CD4-positive, alpha-beta memory T cell (primary cell): ENCODE measurements around the gene BIRC7. TPM values are rescaled to one million over a fixed set of nuclear protein-coding genes. Genes with fewer than 3 reads are reported as not detected.
A peak's percentile ranks its signal among the peaks of the same experiment; 100 is the strongest.

Experiments
- CTCF ChIA-PET: fragments of 350-600 bp; sonication (Branson Sonifier 250); formaldehyde crosslinking; loops from one replicate; lab custom pipeline; 2021; ENCODE audit warnings: inconsistent platforms; ENCODE audit not compliant: partially characterized antibody; lab: Charles Lee
- POLR2A ChIA-PET: fragments of 350-600 bp; sonication (Branson Sonifier 250); formaldehyde crosslinking; loops from one replicate; lab custom pipeline; 2021; ENCODE audit not compliant: partially characterized antibody; lab: Charles Lee
- DNase-seq, 5 donors: peaks; one replicate each; pipeline versions ENCODE4 v3.0.0 to v3.0.0-alpha.2; 2020 to 2022; ENCODE audit warnings: mixed read lengths in 1 of 5
- H3K27ac ChIP-seq: one replicate; pipeline ENCODE4 v1.7.0; 2013; ENCODE audit warnings: low read depth, low read length
- H3K27me3 ChIP-seq: 2 replicates; pipeline ENCODE4 v1.7.0; 2013; ENCODE audit warnings: mild to moderate bottlenecking, low read length, moderate library complexity; ENCODE audit not compliant: insufficient read depth
- H3K36me3 ChIP-seq: 2 replicates; pipeline ENCODE4 v1.7.0; 2013; ENCODE audit warnings: mild to moderate bottlenecking, low read length, moderate library complexity; ENCODE audit not compliant: insufficient read depth
- H3K4me1 ChIP-seq: 2 replicates; pipeline ENCODE4 v1.7.0; 2013; ENCODE audit warnings: mild to moderate bottlenecking, low read length, moderate library complexity; ENCODE audit not compliant: insufficient read depth
- H3K4me3 ChIP-seq, 2 donors: one replicate each; pipeline ENCODE4 v1.7.0; 2013; ENCODE audit warnings: low read length in 2 of 2, mild to moderate bottlenecking in 1 of 2
- H3K9me3 ChIP-seq, 2 donors: one replicate each; pipeline ENCODE4 v1.7.0; 2013; ENCODE audit warnings: low read length in 2 of 2, control low read depth in 1 of 2; ENCODE audit not compliant: control insufficient read depth in 1 of 2
- H3K27ac Mint-ChIP-seq, 7 donors: one replicate each; pipeline ENCODE4 v1.8.0; 2020 to 2021; ENCODE audit warnings: mixed read lengths in 7 of 7, mild to moderate bottlenecking in 6 of 7, inconsistent platforms in 3 of 7, moderate library complexity in 3 of 7
- H3K27me3 Mint-ChIP-seq, 2 donors: one replicate each; pipeline ENCODE4 v1.8.0; 2020 to 2021; ENCODE audit warnings: mixed read lengths in 2 of 2
- H3K36me3 Mint-ChIP-seq, 2 donors: one replicate each; pipeline ENCODE4 v1.8.0; 2020 to 2021; ENCODE audit warnings: mixed read lengths in 2 of 2, inconsistent platforms in 1 of 2, mild to moderate bottlenecking in 1 of 2
- H3K4me1 Mint-ChIP-seq, 4 donors: one replicate each; pipeline ENCODE4 v1.8.0; 2020 to 2021; ENCODE audit warnings: mixed read lengths in 4 of 4, mild to moderate bottlenecking in 1 of 4
- H3K4me3 Mint-ChIP-seq, 8 donors: one replicate each; pipeline ENCODE4 v1.8.0; 2020 to 2021; ENCODE audit warnings: mixed read lengths in 8 of 8, mild to moderate bottlenecking in 7 of 8, moderate library complexity in 6 of 8, inconsistent platforms in 3 of 8
- H3K9me3 Mint-ChIP-seq, 8 donors: one replicate each; pipeline ENCODE4 v1.8.0; 2020 to 2021; ENCODE audit warnings: mixed read lengths in 8 of 8, mild to moderate bottlenecking in 5 of 8, inconsistent platforms in 3 of 8, moderate library complexity in 1 of 8
- intact Hi-C: fragments of 100-400 bp; cut with micrococcal nuclease; formaldehyde crosslinking; loops from one replicate; pipeline ENCODE4 v1.15.1; 2023
- polyA plus RNA-seq, 2 donors: library from polyadenylated mRNA; unstranded; fragments of 300-500 nt; fragmentation: Illumina TruSeq; gene quantifications; one replicate each; pipeline ENCODE4 v1.2.3, GENCODE V29; 2021
- total RNA-seq, 2 experiments: library from RNA; stranded (reverse); gene quantifications; one replicate each; pipeline ENCODE4 v1.2.3, GENCODE V29; 2021

BIRC7 gene
- total and polyA plus RNA-seq, 4 experiments from 2014 or later: not detected

DNA sequence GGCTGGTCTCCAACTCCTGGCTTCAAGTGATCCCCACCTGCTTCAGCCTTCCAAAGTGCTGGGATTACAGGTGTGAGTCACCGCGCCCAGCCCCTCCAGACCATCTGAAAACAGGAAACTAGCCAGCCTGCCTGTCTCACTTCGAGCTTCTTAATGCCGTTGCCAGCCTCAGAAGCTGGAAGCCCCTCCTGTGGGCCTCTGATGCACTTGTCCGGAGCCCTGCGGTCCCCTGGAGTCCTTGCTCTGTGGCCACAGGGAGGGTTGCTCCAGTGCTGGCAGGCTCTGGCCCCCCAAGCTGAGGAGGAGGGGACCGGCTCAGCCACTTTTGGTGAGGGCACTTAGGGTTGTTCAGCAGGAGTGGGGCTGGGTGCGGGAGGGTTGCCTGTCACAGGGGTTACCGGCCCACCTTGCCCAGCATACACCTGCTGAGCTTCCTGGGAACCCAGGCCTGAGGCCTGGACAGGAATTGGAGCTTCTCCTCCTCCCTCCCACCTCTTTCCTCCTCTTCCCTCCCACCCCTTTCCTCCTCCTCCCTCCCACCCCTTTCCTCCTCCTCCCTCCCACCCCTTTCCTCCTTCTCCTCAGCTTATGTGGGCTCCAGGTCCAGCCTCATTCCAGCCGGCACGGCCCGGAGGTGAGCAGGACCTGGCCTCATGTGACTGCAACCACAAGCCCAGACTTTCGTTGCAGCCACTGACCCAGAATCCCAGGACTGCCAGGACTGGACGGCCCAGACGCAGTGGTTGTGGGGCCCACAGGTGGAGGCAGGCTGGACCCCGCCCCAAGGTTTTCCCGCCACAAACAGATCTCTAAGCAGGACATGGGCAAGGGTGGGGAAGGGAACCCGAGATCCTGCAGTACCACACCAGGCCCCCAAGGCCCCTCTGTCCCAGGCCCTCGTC, 9.4 kb upstream of the BIRC7 start:
- H3K27me3 ChIP-seq: peaks cover 15% of the 10 kb centered on the region
- H3K27ac ChIP-seq: no peak overlapping the region
- no peaks in the 10 kb centered on the region for H3K4me1 ChIP-seq
- H3K4me3 ChIP-seq: no peak overlapping the region
- H3K27me3 Mint-ChIP-seq: peaks cover 12 to 23% of the 10 kb centered on the region in 2 donors
- H3K27ac Mint-ChIP-seq: no peak overlapping the region
- DNase-seq: peak in 1 of 5 donors; percentile 16
- ChIA-PET CTCF (interaction anchor here (4.8 kb wide), 1 partner anchor 14 kb away, joined by 64 read pairs; the partner anchor contains the start of gene YTHDF1), POLR2A (no interaction called here)
- intact Hi-C loops: no loop called here
- peaks cover 0 to 2% (median 0%) of the 10 kb centered on the region in 8 donors for H3K9me3 Mint-ChIP-seq
- no peak overlapping the region for H3K4me3 Mint-ChIP-seq
- no peaks in the 10 kb centered on the region for H3K36me3 ChIP-seq
- no peaks in the 10 kb centered on the region for H3K36me3 Mint-ChIP-seq
- H3K4me1 Mint-ChIP-seq: no peaks in the 10 kb centered on the region
- no peaks in the 10 kb centered on the region for H3K9me3 ChIP-seq

DNA sequence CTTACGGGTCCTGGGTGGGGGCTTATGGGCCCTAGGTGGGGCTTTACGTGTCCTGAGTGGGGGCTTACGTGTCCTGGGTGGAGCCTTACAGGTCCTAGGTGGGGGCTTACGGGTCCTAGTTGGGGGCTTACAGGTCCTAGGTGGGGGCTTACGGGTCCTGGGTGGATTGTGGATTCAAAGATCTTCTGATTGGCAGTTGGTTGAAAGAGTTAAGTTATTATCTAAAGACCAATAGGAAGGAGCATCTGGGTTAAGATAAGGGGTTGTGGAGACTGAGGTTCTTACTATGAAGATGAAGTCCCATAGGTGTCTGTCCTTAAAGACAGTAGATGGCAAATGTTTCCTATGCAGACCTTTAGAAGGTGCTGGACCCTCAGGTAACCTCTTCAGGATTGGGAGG, 8.4 kb upstream of the BIRC7 start:
- DNase-seq: peak in 1 of 5 donors; percentile 2
- no peak overlapping the region for H3K4me3 ChIP-seq
- no peaks in the 10 kb centered on the region for H3K36me3 Mint-ChIP-seq
- peaks cover 0 to 4% (median 0%) of the 10 kb centered on the region in 4 donors for H3K4me1 Mint-ChIP-seq
- H3K27me3 ChIP-seq: peaks cover 15% of the 10 kb centered on the region
- H3K4me3 Mint-ChIP-seq: no peak overlapping the region
- H3K27me3 Mint-ChIP-seq: peaks cover 16 to 32% of the 10 kb centered on the region in 2 donors
- peaks cover 0 to 2% (median 0%) of the 10 kb centered on the region in 8 donors for H3K9me3 Mint-ChIP-seq
- no peak overlapping the region for H3K27ac ChIP-seq
- ChIA-PET POLR2A (no interaction called here), CTCF (no interaction called here)
- H3K36me3 ChIP-seq: no peaks in the 10 kb centered on the region
- no peak overlapping the region for H3K27ac Mint-ChIP-seq
- no peaks in the 10 kb centered on the region for H3K9me3 ChIP-seq
- intact Hi-C loops: no loop called here
- H3K4me1 ChIP-seq: no peaks in the 10 kb centered on the region

DNA sequence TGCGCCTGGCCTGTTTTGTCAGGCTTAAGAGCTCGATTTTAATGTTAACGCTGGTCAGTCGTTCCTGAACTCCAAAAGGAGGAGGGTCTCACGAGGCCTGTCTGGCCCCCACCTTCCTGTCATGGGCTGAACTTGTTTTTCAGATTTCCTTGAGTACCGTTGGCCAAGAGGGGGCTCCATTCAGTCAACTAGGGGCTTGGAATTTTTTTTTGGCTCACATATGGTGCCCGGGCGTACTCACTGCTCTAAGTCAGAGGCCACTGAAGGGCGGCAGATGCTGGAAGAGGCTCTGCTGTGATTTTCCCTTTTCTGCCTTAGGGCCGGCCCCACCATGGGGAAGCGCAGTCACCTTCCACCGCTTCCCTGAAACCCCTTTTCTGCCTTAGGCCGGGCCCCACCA, 6.9 kb upstream of the BIRC7 start:
- Histone ChIP-seq H3K27ac (no peak overlapping the region), H3K9me3 (no peaks in the 10 kb centered on the region), H3K4me3 (no peak overlapping the region), H3K4me1 (no peaks in the 10 kb centered on the region), H3K27me3 (peaks cover 15% of the 10 kb centered on the region), H3K36me3 (no peaks in the 10 kb centered on the region)
- Mint-ChIP-seq H3K9me3 (no peaks in the 10 kb centered on the region), H3K27me3 (peaks cover 19 to 35% of the 10 kb centered on the region in 2 donors), H3K4me3 (no peak overlapping the region), H3K4me1 (peaks cover 0 to 4% (median 0%) of the 10 kb centered on the region in 4 donors), H3K27ac (no peak overlapping the region), H3K36me3 (no peaks in the 10 kb centered on the region)
- peak in 1 of 5 donors; percentile 17 for DNase-seq
- intact Hi-C loops: no loop called here
- ChIA-PET CTCF (interaction anchor here (0.8 kb wide), 1 partner anchor 10 kb away, joined by 3 read pairs; no protein-coding TSS in a partner anchor), POLR2A (no interaction called here)

GRCh38 chr20:63230800-63231268, 4.9 kb upstream of the BIRC7 start:
- peaks cover 0 to 16% (median 0%) of the 10 kb centered on the region in 4 donors for H3K4me1 Mint-ChIP-seq
- peaks cover 19 to 38% of the 10 kb centered on the region in 2 donors for H3K27me3 Mint-ChIP-seq
- H3K36me3 Mint-ChIP-seq: no peaks in the 10 kb centered on the region
- POLR2A ChIA-PET: no interaction called here
- H3K27ac ChIP-seq: no peak overlapping the region
- intact Hi-C loops: no loop called here
- no peak overlapping the region for H3K27ac Mint-ChIP-seq
- H3K27me3 ChIP-seq: peaks cover 15% of the 10 kb centered on the region
- H3K4me3 Mint-ChIP-seq: no peak overlapping the region
- no peaks in the 10 kb centered on the region for H3K9me3 ChIP-seq
- no peaks in the 10 kb centered on the region for H3K36me3 ChIP-seq
- CTCF ChIA-PET: no interaction called here
- no peaks in the 10 kb centered on the region for H3K9me3 Mint-ChIP-seq
- H3K4me1 ChIP-seq: no peaks in the 10 kb centered on the region
- no peak overlapping the region for H3K4me3 ChIP-seq
- peak in 1 of 5 donors; percentile 19 for DNase-seq

DNA sequence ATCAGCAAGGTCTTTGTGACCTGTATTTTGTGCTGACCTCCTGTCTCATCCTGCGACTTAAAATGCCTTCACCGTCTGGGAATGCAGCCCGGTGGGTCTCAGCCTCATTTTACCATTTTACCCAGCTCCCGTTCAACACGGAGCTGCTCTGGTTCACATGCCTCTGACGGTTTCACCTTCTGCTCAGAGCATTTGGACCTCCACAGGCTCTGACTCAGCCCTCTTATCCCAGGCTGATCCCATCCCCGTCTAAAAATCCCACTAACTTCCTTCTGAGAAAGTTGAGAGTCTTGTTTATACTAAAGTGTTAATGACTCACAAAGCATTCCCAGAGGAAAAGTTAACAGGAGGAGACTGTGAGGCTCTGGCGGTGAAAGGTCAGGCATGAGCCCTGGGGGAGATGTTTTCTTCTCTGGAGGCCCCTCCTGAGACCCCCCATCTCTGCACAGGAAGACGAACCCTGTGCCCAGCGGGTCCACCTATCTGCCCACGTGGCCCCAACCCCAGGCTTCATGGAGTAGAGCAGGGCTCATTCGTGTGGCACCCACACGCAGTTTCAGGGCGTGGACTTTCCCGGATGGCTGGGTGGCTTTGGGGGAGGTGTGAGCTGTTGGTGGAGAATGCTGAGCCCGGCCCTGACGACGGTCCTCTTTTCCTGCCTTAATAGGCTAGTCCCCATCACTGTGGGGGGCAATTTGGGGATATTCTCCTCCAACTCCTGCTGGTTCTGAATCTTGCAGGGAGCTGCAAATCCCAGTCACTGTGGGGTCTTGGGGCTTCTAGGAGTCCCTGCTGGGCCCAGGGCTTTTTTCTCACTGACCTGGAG, 3.3 kb upstream of the BIRC7 start:
- POLR2A ChIA-PET: no interaction called here
- Histone ChIP-seq H3K4me3 (no peak overlapping the region), H3K27ac (no peak overlapping the region), H3K4me1 (no peaks in the 10 kb centered on the region), H3K27me3 (peaks cover 15% of the 10 kb centered on the region), H3K9me3 (no peaks in the 10 kb centered on the region), H3K36me3 (no peaks in the 10 kb centered on the region)
- Mint-ChIP-seq H3K9me3 (no peaks in the 10 kb centered on the region), H3K4me3 (no peak overlapping the region), H3K36me3 (no peaks in the 10 kb centered on the region), H3K4me1 (peaks cover 0 to 19% (median 0%) of the 10 kb centered on the region in 4 donors), H3K27ac (peak overlapping the region in 1 of 7 donors; percentile 41), H3K27me3 (peaks cover 19 to 36% of the 10 kb centered on the region in 2 donors)
- CTCF ChIA-PET: interaction anchor here (6.1 kb wide), 1 partner anchor 8 kb away, joined by 33 read pairs; no protein-coding TSS in a partner anchor
- intact Hi-C loops: no loop called here
- DNase-seq: peak in 1 of 5 donors; percentile 4

DNA sequence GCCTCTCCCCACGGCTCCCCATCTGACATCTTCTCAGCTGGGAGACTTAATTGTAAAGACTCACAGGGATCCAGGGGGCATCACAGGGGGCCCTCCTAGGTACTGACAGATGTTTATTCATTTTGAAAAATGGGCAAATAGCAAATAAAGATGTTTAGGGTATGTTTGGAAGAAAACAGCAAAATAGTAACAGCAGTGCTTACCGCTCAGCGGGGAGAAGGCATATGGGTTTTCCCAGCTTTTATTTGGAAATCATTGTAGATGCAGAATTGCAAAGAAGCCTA, 2.7 kb upstream of the BIRC7 start:
- Mint-ChIP-seq H3K4me1 (peaks cover 0 to 19% (median 0%) of the 10 kb centered on the region in 4 donors), H3K4me3 (no peak overlapping the region), H3K36me3 (no peaks in the 10 kb centered on the region), H3K27me3 (peaks cover 19 to 35% of the 10 kb centered on the region in 2 donors), H3K27ac (no peak overlapping the region), H3K9me3 (no peaks in the 10 kb centered on the region)
- ChIA-PET POLR2A (no interaction called here), CTCF (interaction anchor here (6.1 kb wide), 1 partner anchor 9 kb away, joined by 33 read pairs; no protein-coding TSS in a partner anchor)
- H3K36me3 ChIP-seq: no peaks in the 10 kb centered on the region
- no peaks in the 10 kb centered on the region for H3K4me1 ChIP-seq
- no peak overlapping the region for H3K27ac ChIP-seq
- H3K9me3 ChIP-seq: no peaks in the 10 kb centered on the region
- peak in 1 of 5 donors; percentile 18 for DNase-seq
- H3K4me3 ChIP-seq: no peak overlapping the region
- intact Hi-C loops: no loop called here
- peaks cover 15% of the 10 kb centered on the region for H3K27me3 ChIP-seq

GRCh38 chr20:63233924-63234323, 1.8 kb upstream of the BIRC7 start:
- ChIA-PET CTCF (interaction anchor here (6.1 kb wide), 1 partner anchor 10 kb away, joined by 33 read pairs; no protein-coding TSS in a partner anchor), POLR2A (no interaction called here)
- Histone ChIP-seq H3K4me1 (no peaks in the 10 kb centered on the region), H3K27me3 (peaks cover 15% of the 10 kb centered on the region), H3K4me3 (no peak overlapping the region), H3K9me3 (no peaks in the 10 kb centered on the region), H3K36me3 (no peaks in the 10 kb centered on the region), H3K27ac (no peak overlapping the region)
- peak in 1 of 5 donors; percentile 3 for DNase-seq
- H3K27ac Mint-ChIP-seq: no peak overlapping the region
- peaks cover 0 to 19% (median 0%) of the 10 kb centered on the region in 4 donors for H3K4me1 Mint-ChIP-seq
- intact Hi-C loops: no loop called here
- H3K27me3 Mint-ChIP-seq: peaks cover 19 to 35% of the 10 kb centered on the region in 2 donors
- no peak overlapping the region for H3K4me3 Mint-ChIP-seq
- no peaks in the 10 kb centered on the region for H3K36me3 Mint-ChIP-seq
- no peaks in the 10 kb centered on the region for H3K9me3 Mint-ChIP-seq
